ENCODE measurements around the gene FOXK2. TPM values are rescaled to one million over a fixed set of nuclear protein-coding genes. Genes with fewer than 3 reads are reported as not detected.

FOXK2 gene
- total and polyA plus RNA-seq, 2 of the 8 experiments (the other 6 are each of a cell fraction or from before 2014, with no cell fraction given): 34.7 to 64.9 TPM

- H3K4ac ChIP-seq (replicated peaks; ENCODE audit: insufficient read length, low read depth, low read length): no peak overlapping the region
- no peaks in the 10 kb centered on the region for H3K4me1 ChIP-seq (replicated peaks in 1 of 4; ENCODE audit: control insufficient read depth in 3 of 4, insufficient read depth in 4 of 4, low read length in 3 of 4)
- no peak overlapping the region for H3K4me2 ChIP-seq (ENCODE audit: insufficient read depth in 1 of 2, low read depth in 2 of 2, low read length in 2 of 2)
- H2BK12ac ChIP-seq (ENCODE audit: low read depth, low read length): no peak overlapping the region
- H2BK120ac ChIP-seq (replicated peaks; ENCODE audit: low read depth, low read length): no peak overlapping the region
- 93% methylated on average over 5 of the region's 5 CpGs; no CpG with 5 or more reads in 1 of the 2 experiments for WGBS, 2 experiments (ENCODE audit: extremely low coverage in 1 of 2, insufficient coverage in 1 of 2, insufficient read length in 1 of 2, insufficient replicate concordance in 2 of 2, low coverage in 1 of 2, low lambda C conversion rate in 2 of 2, missing lambda C conversion rate in 1 of 2)
- H3K14ac ChIP-seq (ENCODE audit: insufficient read length): no peak overlapping the region
- no peaks in the 10 kb centered on the region for H3K23me2 ChIP-seq (ENCODE audit: low read depth, low read length)
- TF ChIP-seq RBBP5 (IDR thresholded peaks at IDR 0.05; ENCODE audit: borderline replicate concordance, low read depth, low read length): no peak
- no peak for TF ChIP-seq TAF7 (optimal IDR thresholded peaks at IDR 0.05; ENCODE audit: borderline replicate concordance, low read depth, low read length)
- TF ChIP-seq CHD2 (IDR thresholded peaks at IDR 0.05; ENCODE audit: low read length): no peak
- TF ChIP-seq CTCF (IDR thresholded peaks at IDR 0.05; ENCODE audit: control extremely low read depth in 1 of 3, insufficient read depth in 1 of 3, low read depth in 1 of 3, low read length in 3 of 3): peak in 2 of 3 experiments; percentile 9 to 31; a peak in 2 of 4 replicates
- no peak for DNase-seq (ENCODE audit: low read depth in 1 of 2, low spot score in 2 of 2)
- no peak overlapping the region for H3K4me3 ChIP-seq (ENCODE audit: extremely low read depth in 1 of 4, insufficient read depth in 2 of 4, low read depth in 3 of 4, low read length in 4 of 4)
- peaks cover 0 to 2% (median 0%) of the 10 kb centered on the region in 4 experiments; a peak in 1 of 8 replicates for H3K36me3 ChIP-seq (ENCODE audit: control insufficient read depth in 2 of 4, insufficient read depth in 4 of 4, low read length in 3 of 4)
- no peak overlapping the region for H2AFZ ChIP-seq (ENCODE audit: low read length)
- no peaks in the 10 kb centered on the region for H3K27me3 ChIP-seq (replicated peaks in 1 of 4; ENCODE audit: control insufficient read depth in 3 of 4, extremely low read depth in 1 of 4, insufficient read depth in 3 of 4, low read length in 3 of 4)
- peaks cover 14 to 29% of the 10 kb centered on the region in 2 experiments for H4K20me1 ChIP-seq (replicated peaks in 1 of 2; ENCODE audit: control insufficient read depth in 1 of 2, insufficient read depth in 2 of 2, low read length in 2 of 2)
- H3K56ac ChIP-seq (replicated peaks; ENCODE audit: insufficient read length, low read depth, low read length): no peak overlapping the region
- no peak for FAIRE-seq
- H2BK20ac ChIP-seq (ENCODE audit: low read length): no peak overlapping the region
- no peak overlapping the region for H4K5ac ChIP-seq (ENCODE audit: insufficient read length, low read depth, low read length)
- H3K9me3 ChIP-seq (ENCODE audit: insufficient read depth in 2 of 2, low read depth in 1 of 2, low read length in 1 of 2): no peaks in the 10 kb centered on the region
- H3K18ac ChIP-seq (ENCODE audit: extremely low read depth, low read length): no peak overlapping the region
- peaks cover 23 to 97% of the 10 kb centered on the region in 2 experiments for H3K79me2 ChIP-seq (ENCODE audit: control insufficient read depth in 1 of 2, insufficient read depth in 2 of 2, low read length in 2 of 2)
- ChIA-PET POLR2A (ENCODE audit: partially characterized antibody) (no interaction called here), CTCF (ENCODE audit: partially characterized antibody) (interaction anchor here (0.5 to 4.4 kb wide), 7 partner anchors 9 to 616 kb away, joined by 3 to 28 read pairs (median 3); no protein-coding TSS in a partner anchor)
- no peak overlapping the region for H2AK5ac ChIP-seq (ENCODE audit: low read depth, low read length)
- peaks cover 15% of the 10 kb centered on the region for H3K79me1 ChIP-seq (ENCODE audit: low read depth, low read length)
- H2BK15ac ChIP-seq (ENCODE audit: low read length): no peak overlapping the region
- no peak overlapping the region for H3K9ac ChIP-seq (replicated peaks in 1 of 4; ENCODE audit: extremely low read depth in 1 of 4, low read depth in 3 of 4, low read length in 3 of 4)
- no peak overlapping the region for H2BK5ac ChIP-seq (ENCODE audit: low read depth, low read length)
- no peak overlapping the region for H4K91ac ChIP-seq (replicated peaks; ENCODE audit: insufficient read length, low read length)
- no peak overlapping the region for H3K27ac ChIP-seq (ENCODE audit: low read depth, low read length)
- H4K8ac ChIP-seq (ENCODE audit: extremely low read depth, insufficient read depth, low read length): no peak overlapping the region
- H3K23ac ChIP-seq (ENCODE audit: insufficient read length): no peak overlapping the region
Observed at GRCh38 chr17:82542439-82542838, 22.9 kb downstream of the FOXK2 start.
